ENCODE results near the gene HYCC1. TPM values are rescaled to one million over a fixed set of nuclear protein-coding genes. Genes with fewer than 3 reads are reported as not detected.
"Not testable (repeated sequence)": the region's sequence is repeated elsewhere in the genome, so short reads cannot be mapped to it uniquely, and the experiment has no call there.

The HYCC1 gene
- total RNA-seq, 1 donor from 2014 or later, result 66.0 TPM

DNA sequence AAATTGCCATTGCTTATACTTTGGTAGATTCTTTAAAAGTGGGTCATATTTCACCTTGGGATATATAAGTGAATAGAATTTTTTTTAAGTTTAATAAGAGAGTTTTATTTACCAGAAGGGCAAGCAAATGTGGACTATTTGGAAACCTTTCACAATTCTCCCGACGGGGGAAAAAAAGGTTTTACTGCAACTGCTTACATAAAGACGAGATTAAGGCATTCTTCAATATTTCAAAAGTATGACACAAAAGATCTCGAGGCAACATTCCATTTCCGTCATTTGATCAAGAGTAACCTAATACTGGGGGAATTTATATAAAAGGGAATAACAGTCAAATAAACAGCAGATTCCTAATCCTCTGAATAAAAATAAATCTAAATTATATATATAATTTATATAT is 28.5 kb downstream of the HYCC1 start:
- TF ChIP-seq, protein P1, sequence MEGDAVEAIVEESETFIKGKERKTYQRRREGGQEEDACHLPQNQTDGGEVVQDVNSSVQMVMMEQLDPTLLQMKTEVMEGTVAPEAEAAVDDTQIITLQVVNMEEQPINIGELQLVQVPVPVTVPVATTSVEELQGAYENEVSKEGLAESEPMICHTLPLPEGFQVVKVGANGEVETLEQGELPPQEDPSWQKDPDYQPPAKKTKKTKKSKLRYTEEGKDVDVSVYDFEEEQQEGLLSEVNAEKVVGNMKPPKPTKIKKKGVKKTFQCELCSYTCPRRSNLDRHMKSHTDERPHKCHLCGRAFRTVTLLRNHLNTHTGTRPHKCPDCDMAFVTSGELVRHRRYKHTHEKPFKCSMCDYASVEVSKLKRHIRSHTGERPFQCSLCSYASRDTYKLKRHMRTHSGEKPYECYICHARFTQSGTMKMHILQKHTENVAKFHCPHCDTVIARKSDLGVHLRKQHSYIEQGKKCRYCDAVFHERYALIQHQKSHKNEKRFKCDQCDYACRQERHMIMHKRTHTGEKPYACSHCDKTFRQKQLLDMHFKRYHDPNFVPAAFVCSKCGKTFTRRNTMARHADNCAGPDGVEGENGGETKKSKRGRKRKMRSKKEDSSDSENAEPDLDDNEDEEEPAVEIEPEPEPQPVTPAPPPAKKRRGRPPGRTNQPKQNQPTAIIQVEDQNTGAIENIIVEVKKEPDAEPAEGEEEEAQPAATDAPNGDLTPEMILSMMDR (IDR thresholded peaks at IDR 0.05; ENCODE audit: unreplicated experiment), result no peak
- DNase-seq (ENCODE audit: low spot score, unreplicated experiment), result no peak
- H3K4me3 Mint-ChIP-seq (ENCODE audit: low read depth), result no peak overlapping the region
- no peaks in the 10 kb centered on the region for H3K27me3 Mint-ChIP-seq
- H3K36me3 Mint-ChIP-seq (ENCODE audit: insufficient read depth), result peaks cover 3% of the 10 kb centered on the region
- H3K27ac Mint-ChIP-seq, result no peak overlapping the region
- H3K4me1 Mint-ChIP-seq (ENCODE audit: low read depth), result no peaks in the 10 kb centered on the region
- no peaks in the 10 kb centered on the region for H3K9me3 Mint-ChIP-seq (ENCODE audit: low read depth)

DNA sequence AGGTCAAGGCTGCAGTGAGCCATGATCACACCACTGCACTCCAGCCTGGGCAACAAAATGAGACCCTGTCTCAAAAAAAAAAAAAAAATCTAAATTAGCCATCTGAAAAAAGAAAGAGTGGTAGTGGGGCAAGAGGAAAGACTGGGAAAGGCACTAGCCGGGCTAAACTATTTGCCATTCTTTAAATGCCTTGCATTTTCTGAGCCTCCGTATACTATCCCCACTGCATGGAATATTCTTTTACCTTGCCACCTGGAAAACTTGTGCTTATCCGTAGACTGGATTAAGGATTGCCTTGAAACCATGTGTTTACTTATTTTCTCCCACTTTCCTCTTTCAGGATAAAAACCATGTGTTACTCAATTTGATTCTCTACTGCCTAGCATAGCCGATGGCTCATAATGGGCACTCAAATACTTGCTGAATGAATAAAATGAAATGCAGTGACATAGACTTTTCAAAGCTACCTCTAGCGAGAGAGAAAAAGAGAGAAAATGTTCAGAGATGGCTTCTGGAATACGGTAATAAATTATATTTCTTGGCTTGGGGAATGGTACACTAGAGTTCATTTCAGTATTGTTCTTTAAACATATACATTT is 30.6 kb downstream of the HYCC1 start:
- TF ChIP-seq, protein P1 (IDR thresholded peaks at IDR 0.05; ENCODE audit: unreplicated experiment), result no peak
- Mint-ChIP-seq H3K9me3 (ENCODE audit: low read depth) (no peaks in the 10 kb centered on the region), H3K4me3 (ENCODE audit: low read depth) (no peak overlapping the region), H3K36me3 (ENCODE audit: insufficient read depth) (peaks cover 3% of the 10 kb centered on the region), H3K27me3 (no peaks in the 10 kb centered on the region), H3K4me1 (ENCODE audit: low read depth) (no peaks in the 10 kb centered on the region), H3K27ac (no peak overlapping the region)
- no peak for DNase-seq (ENCODE audit: low spot score, unreplicated experiment)

DNA sequence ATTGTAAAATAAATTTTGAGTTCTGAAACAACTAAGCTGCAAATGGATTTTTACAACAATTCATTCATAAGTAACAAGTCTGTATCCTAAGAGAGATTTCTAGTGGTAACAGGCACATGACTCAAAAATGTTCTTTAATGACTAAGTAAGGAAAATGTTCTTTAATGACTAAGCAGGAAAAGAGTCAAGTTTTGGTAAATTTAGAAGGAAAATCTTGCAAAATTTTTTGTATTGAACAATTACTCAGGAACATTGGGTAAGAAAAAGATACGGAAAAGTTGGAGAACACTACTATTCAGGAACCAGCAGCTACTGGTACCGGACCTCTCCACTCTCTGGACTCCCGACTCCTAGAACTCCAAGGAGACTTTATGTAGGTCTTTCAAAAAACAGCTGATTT is 33.5 kb downstream of the HYCC1 start:
- no peaks in the 10 kb centered on the region for H3K9me3 Mint-ChIP-seq (ENCODE audit: low read depth)
- H3K4me3 Mint-ChIP-seq (ENCODE audit: low read depth), result no peak overlapping the region
- TF ChIP-seq, protein P1 (IDR thresholded peaks at IDR 0.05; ENCODE audit: unreplicated experiment), result no peak
- H3K27me3 Mint-ChIP-seq, result no peaks in the 10 kb centered on the region
- no peaks in the 10 kb centered on the region for H3K4me1 Mint-ChIP-seq (ENCODE audit: low read depth)
- peaks cover 3% of the 10 kb centered on the region for H3K36me3 Mint-ChIP-seq (ENCODE audit: insufficient read depth)
- no peak for DNase-seq (ENCODE audit: low spot score, unreplicated experiment)
- H3K27ac Mint-ChIP-seq, result no peak overlapping the region

DNA sequence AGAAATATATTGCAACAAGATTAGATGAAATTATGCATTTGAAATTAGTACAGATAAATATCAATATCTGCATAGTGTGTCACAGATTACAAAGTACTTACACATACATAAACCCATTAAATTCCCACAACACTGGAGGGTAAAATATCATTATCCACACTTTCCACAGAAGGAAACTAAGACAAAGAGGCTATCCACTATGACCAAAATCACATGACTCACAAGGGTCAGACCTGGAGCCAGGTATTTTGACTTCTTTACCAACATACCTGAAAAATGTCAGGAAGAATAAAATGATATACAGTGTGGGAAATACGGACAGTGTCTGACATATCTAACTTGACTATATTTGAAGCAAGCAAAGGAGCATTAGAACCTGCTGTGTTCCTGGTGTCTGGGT is 34.1 kb downstream of the HYCC1 start:
- Mint-ChIP-seq H3K4me3 (ENCODE audit: low read depth) (no peak overlapping the region), H3K27ac (no peak overlapping the region), H3K4me1 (ENCODE audit: low read depth) (no peaks in the 10 kb centered on the region), H3K36me3 (ENCODE audit: insufficient read depth) (peaks cover 5% of the 10 kb centered on the region), H3K9me3 (ENCODE audit: low read depth) (no peaks in the 10 kb centered on the region), H3K27me3 (no peaks in the 10 kb centered on the region)
- TF ChIP-seq, protein P1 (IDR thresholded peaks at IDR 0.05; ENCODE audit: unreplicated experiment), result no peak
- DNase-seq (ENCODE audit: low spot score, unreplicated experiment), result no peak

DNA sequence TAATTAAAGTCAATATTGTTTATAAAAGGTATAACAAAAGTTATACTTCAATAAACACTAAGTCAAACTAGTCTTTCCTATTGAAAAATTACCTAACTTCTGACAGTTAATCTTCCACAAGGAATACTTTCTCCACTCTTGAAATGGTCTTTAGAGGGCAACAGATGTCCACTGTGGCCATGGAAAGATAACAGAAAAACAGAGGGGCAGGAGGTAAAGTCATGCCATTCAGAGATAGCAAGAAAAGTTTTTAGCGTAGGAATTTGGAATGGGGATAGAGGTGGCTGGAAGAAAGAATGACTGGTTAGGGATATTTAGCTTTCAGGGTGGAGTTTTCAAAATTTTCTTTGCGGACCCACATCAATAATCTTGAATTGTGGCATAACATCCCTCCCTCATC is 34.7 kb downstream of the HYCC1 start:
- H3K9me3 Mint-ChIP-seq (ENCODE audit: low read depth), result no peaks in the 10 kb centered on the region
- no peak overlapping the region for H3K27ac Mint-ChIP-seq
- no peaks in the 10 kb centered on the region for H3K27me3 Mint-ChIP-seq
- H3K4me1 Mint-ChIP-seq (ENCODE audit: low read depth), result no peaks in the 10 kb centered on the region
- TF ChIP-seq, protein P1 (IDR thresholded peaks at IDR 0.05; ENCODE audit: unreplicated experiment), result no peak
- peaks cover 8% of the 10 kb centered on the region for H3K36me3 Mint-ChIP-seq (ENCODE audit: insufficient read depth)
- H3K4me3 Mint-ChIP-seq (ENCODE audit: low read depth), result no peak overlapping the region
- no peak for DNase-seq (ENCODE audit: low spot score, unreplicated experiment)

DNA sequence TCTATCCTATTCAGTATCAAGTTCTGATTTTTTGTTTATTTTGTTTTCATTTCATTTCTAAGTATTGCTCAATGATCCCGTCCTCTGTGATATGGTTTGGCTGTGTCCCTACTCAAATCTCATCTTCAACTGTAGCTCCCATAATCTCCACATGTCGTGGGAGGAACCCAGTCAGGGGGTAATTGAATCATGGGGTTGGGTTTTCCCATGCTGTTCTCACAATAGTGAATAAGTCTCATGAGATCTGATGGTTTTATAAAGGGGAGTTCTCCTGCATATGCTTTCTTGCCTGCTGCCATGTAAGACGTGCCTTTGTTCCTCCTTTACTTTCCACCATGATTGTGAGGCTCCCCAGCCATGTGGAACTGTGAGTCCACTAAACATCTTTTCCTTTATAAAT is 39.3 kb downstream of the HYCC1 start:
- H3K27me3 Mint-ChIP-seq; H3K4me1 Mint-ChIP-seq (ENCODE audit: low read depth); H3K9me3 Mint-ChIP-seq (ENCODE audit: low read depth); H3K27ac Mint-ChIP-seq; DNase-seq (ENCODE audit: low spot score, unreplicated experiment); H3K4me3 Mint-ChIP-seq (ENCODE audit: low read depth): not testable (repeated sequence)
- H3K36me3 Mint-ChIP-seq (ENCODE audit: insufficient read depth), result peaks cover 11% of the 10 kb centered on the region

Data from progenitor cell of endocrine pancreas (in vitro differentiated cells).